Fibroblast of mammary gland (primary cell): Measurements from ENCODE around the gene HSBP1L1.

ENCODE experiments used
- DNase-seq: peaks from one replicate; pipeline ENCODE4 v3.0.0-alpha.2; 2010; ENCODE audit warnings: low read depth
- H3K4me3 ChIP-seq: 2 replicates; pipeline ENCODE4 v1.5.1; 2011; ENCODE audit warnings: low read depth, mild to moderate bottlenecking, low read length, moderate library complexity; ENCODE audit not compliant: control insufficient read depth
- TF ChIP-seq, protein P1 (sequence below): conservative IDR thresholded peaks from 2 replicates; pipeline ENCODE4 v1.5.1; 2011; ENCODE audit warnings: low read depth, low read length, inconsistent platforms; ENCODE audit not compliant: control insufficient read depth, insufficient read depth

Gene HSBP1L1

GRCh38 chr18:79936641-79937040, 27.8 kb upstream of the HSBP1L1 start:
- no peak overlapping the region for H3K4me3 ChIP-seq
- no peak for DNase-seq
- TF ChIP-seq, protein P1, sequence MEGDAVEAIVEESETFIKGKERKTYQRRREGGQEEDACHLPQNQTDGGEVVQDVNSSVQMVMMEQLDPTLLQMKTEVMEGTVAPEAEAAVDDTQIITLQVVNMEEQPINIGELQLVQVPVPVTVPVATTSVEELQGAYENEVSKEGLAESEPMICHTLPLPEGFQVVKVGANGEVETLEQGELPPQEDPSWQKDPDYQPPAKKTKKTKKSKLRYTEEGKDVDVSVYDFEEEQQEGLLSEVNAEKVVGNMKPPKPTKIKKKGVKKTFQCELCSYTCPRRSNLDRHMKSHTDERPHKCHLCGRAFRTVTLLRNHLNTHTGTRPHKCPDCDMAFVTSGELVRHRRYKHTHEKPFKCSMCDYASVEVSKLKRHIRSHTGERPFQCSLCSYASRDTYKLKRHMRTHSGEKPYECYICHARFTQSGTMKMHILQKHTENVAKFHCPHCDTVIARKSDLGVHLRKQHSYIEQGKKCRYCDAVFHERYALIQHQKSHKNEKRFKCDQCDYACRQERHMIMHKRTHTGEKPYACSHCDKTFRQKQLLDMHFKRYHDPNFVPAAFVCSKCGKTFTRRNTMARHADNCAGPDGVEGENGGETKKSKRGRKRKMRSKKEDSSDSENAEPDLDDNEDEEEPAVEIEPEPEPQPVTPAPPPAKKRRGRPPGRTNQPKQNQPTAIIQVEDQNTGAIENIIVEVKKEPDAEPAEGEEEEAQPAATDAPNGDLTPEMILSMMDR = no peak

DNA sequence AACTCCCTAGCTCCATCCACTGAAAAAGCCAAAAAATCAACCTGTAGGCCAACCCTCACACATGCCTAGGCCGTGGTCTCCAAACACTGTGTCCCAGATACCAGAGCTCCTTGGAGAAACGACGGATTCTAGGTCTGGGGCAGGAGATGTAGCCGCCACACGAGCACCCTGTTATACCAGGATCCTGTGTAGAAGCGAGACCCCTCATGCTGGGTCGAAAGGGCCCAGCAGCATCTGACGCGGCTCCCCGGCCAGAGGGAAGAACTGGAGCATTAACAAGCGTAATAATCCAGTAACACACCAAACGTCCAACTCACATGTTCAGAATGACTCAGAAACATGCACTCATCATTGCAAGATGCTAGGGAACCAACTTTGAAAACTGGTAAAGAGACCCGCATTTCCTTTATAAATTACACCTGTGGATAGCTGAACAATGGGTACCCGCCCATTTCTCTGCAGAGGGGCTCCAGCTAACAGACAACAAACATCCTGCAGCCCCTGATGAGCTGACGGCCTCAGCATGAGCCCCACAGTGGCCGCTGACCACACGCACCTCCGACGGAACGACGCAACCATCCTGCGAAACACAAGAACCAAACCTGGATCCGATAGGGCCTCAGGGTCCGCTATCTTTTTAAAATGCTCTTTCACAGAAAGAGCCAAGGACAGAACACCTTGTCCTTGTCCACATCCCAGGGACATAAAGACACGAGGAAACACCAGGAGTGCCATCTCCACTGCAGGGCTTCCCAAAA, 27.2 kb upstream of the HSBP1L1 start:
- TF ChIP-seq, protein P1 = no peak
- no peak overlapping the region for H3K4me3 ChIP-seq
- DNase-seq = no peak

DNA sequence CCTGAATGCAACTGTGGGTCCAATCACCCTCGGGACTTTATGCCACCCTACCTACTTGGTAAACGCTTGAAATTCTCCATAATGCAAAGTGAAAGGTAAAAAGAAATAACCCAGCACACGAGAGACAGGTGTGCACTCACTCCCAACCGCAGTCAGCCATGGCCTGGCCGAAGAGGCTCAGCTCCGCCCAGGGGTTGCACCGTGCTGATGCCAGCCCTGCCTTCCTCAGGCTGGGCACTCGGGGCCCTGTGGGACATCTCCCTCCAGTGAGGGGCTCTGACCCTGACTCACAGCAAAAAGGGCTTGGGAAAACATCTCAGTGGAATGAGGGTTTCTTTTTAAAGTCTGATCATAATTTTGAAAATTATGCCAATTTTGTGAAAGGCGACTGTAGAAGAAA, 26.2 kb upstream of the HSBP1L1 start:
- TF ChIP-seq, protein P1 = no peak
- DNase-seq = no peak
- H3K4me3 ChIP-seq = no peak overlapping the region

DNA sequence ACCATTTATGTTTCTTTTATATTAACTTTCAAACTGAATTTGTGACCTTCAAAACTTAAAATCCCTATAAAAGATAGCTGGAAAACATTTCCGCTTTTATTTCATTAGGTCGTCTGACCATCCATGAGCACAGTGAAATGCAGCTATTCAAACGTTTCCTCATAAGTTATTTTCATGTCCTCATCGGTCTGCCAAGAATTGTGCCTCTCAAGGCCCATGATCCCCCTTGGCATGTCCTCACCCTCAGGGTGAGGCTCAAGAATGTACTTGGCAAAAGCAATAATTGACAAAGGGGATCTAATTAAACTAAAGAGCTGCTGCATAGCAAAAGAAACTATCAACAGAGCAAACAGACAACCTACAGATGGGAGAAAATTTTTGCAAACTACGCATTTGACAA, 25.3 kb upstream of the HSBP1L1 start:
- TF ChIP-seq, protein P1 = no peak
- H3K4me3 ChIP-seq = no peak overlapping the region
- no peak for DNase-seq

DNA sequence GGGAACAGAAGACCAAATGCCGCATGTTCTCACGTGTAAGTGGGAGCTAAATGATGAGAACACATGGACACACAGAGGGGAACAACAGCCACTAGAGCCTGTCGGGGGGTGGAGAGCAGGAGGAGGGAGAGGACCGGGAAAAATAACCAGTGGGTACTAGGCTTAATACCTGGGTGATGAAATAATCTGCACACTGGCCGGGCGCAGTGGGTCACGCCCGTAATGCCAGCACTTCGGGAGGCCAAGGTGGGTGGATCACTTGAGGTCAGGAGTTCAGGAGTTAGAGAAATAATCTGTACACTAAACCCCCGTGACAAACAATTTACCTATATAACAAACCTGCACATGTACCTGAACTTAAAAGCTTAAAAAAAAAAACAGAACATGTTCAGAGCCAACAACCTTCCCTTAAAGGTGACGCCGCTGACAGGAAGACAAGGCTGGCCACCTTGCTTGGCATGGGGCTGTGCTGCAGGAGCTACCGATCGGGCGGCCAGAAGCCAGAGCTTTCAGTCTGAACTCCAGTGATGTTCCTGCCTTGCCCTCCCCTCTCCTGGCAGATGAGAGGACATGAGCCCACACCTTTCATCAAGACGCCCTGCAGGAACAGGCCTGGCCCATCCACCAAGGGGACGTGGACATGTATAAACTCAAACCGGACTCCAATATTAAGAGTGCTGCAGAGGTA, 24.2 kb upstream of the HSBP1L1 start:
- no peak overlapping the region for H3K4me3 ChIP-seq

GRCh38 chr18:79940814-79941472, 23.5 kb upstream of the HSBP1L1 start:
- TF ChIP-seq, protein P1 = no peak
- no peak overlapping the region for H3K4me3 ChIP-seq
- no peak for DNase-seq

More for the DNA sequence above, 24.2 kb upstream of the HSBP1L1 start:
- TF ChIP-seq, protein P1 = no peak
- DNase-seq = no peak
